GM21367 (cell line): ENCODE results near the gene DRC7.

Experiments used
- ATAC-seq: cut with Tn5 transposase; IDR thresholded peaks from one replicate; pipeline ENCODE4 v1.9.1; 2021; ENCODE audit not compliant: unreplicated experiment

DRC7 gene

GRCh38 chr16:57759541-57760356 lies 65.1 kb downstream of the DRC7 start:
- no peak for ATAC-seq

DNA sequence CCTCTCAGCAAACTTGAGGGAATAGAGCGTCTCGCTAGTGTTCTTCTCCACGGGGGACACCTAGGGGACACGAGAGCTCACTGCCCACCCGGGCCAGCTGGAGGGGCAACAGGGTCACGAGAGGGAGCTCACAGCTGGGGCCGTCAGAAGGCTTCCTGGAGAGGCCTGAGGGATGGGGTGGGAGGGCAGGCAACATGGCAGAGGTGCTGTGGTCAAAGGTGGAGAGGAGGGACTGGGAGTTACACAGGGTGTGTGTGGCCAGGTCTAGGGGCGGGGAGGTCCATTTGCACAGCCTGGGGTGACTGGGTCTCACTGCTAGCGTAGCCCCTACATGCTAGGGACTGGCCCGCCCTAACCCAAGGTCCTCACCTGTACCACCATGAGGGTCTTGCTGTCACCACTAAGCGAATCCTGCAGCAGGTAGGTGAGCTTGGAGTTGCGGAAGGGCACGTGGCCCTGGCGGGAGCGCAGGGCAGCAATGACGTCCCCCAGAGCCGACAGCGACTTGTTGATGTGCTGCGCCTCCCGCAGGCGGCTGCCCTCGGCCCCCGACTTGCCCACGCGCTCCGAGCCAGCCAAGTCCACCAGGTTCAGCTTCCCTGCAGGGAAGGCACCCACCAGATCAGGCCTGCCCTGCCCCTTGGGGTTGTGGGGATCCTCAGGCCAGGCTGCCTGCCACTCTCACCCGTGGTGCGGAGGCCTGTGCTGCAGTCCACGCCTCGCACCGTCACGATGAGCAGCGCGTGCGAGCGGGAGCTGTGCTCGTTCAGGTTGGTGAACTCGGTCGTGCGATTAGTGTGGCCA lies 66.0 kb downstream of the DRC7 start:
- no peak for ATAC-seq

DNA sequence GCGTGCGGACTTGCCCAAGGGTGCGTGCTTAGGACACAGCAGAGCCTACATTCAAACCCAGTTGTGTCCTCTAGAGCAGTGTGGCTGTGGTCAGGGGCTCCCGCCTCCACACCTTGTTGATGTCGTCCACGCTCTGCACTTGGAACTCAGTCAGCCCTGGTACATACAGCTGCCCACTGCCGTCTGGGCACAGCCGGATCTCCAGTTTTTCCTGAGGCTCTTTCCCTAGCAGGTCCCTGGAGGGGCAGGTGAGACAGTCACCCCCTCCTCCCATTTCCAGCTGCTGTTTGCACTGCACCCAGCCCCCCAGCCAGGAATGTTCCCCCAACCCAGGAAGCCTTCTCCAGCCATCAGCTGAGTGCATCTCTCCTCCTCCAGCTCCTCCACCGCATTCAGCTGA lies 66.7 kb downstream of the DRC7 start:
- ATAC-seq: no peak

DNA sequence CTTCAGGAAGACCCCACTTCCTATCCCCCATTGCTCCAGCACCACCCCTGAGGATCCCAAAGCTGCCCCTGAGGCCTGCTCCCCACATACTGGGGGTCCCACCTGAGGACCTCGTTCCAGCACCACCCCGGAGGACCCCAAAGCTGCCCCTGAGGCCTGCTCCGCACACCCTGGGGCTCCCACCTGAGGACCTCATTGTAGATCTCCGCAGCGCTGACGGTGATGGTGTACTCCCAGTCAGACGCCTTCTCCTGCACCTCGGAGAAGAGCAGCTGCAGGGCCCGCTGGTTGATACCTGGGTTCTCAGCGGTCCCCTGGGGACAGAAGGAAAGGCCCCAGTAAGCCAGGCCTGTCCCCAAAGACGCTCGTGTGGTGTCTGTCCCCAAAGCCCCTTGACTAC lies 67.4 kb downstream of the DRC7 start:
- ATAC-seq: no peak

DNA sequence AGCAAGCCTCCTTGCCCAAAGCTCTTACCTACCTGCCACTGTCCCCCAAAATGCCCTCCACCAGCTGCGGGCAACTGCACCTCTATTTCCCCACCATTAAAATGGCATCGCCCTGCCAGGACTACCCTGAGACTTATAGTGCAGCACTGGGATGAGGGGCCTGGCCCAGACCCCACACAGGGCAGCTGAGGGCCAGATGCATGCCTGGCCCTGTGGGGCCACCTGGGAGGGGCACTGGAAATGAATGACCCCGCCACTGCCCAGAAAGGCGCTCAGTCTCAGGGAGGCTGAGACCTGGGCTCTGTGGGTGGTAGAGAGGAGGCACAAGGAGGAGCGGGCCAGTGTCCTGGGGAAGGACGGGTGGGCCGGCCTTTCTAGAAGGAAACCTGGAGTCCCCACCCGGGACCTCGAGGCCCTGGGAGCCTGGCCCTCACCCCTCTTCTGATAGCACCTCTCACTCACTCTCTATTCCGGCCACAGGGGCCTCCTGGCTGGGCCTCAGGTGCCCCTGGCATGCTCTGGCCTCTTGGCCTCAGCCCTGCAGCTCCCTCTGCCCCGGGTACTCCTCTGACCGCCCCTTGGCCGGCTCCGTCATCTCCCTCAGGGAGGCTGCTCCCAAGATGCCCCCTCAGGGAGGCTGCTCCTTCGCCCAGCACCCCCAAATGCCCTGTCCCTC lies 67.9 kb downstream of the DRC7 start:
- no peak for ATAC-seq

DNA sequence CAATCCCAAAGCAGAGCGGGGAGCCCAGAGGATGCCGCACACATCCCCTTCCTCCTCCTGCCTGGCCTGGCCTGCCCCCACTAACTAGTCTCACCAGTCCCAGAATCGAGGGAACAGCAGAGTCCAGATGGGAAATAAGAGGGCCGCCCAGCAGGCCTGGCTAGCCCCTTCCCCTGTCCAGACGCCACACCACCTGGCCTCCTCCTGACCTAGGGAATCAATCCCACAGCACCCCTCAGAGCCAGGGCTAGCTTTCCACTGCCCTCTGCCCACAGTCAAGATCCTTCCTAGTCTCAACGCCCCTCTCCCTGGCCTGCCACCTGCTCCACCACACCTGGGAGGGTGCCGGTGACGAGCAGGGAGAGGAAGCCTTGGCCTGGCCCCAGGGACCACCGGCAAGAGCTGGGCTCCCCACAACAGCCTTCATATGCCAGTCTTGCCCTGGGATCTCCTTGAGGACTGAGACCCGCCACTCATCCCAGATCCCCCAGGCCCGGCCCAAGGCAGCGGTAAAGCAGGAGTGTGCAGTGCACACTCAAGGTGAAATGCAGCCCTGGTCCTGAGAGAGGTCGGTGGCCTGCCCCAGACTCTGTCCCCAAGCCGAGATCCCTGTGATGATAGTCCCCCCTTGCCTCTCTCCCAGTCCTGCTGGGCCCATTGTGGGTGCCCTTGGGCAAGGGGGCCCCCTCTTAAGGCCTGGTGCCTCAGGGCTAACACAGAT lies 68.8 kb downstream of the DRC7 start:
- ATAC-seq: no peak

DNA sequence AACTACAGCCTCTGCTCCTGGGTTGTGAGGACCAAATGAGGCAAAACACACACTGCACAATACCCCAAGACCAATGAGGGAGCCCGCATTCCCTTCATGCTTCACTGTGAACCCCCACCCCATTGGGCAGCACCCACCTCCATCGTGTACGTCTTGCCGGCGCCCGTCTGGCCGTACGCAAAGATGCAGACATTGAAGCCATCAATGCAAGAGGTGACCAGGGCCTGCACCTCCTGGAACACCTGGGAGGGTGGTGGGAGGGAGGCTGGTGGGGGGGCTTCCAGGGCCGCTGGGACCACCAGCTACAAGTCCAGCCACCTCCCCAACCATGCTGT lies 69.4 kb downstream of the DRC7 start:
- no peak for ATAC-seq

DNA sequence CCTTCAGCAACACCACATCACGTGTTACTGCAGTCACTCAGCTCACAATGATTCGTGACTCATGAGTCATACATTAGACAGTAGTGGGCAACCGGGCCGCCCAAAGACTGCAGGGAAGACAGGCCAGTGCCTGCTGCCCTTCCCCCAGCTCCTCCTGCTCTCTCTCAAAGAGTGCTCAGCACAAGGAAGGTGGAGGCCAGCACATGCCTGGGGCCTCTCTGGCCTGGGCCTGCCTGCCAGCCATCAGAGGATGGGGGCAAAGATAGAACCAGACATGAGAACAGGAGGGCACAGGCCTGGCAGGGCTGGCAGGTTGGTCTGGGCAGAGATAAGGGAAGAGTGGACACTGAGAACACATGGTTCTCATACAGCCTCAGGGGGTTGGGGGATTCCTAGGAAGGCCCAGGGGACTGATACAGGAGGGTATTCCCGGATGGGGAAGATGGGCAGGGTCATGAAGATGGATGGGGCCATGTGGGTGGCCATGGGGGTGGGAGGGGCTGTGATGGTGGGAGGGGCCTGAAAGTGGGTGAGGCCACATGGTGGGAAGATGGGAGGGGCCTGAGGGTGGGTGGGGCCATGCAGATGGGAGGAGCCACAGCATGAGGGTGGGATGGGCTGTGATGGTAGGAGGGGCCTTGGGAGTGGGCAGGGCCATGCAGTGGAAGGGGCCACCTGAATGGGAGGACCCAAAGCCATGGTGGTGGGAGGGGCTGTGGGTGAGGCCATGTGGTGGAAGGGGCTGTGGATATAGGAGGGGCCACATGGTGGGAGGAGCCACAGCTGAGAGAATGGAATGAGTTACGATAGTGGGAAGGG lies 69.9 kb downstream of the DRC7 start:
- ATAC-seq: no peak

GRCh38 chr16:57765160-57765728 lies 70.6 kb downstream of the DRC7 start:
- ATAC-seq: no peak

GRCh38 chr16:57766714-57767348 lies 72.2 kb downstream of the DRC7 start:
- ATAC-seq: no peak

DNA sequence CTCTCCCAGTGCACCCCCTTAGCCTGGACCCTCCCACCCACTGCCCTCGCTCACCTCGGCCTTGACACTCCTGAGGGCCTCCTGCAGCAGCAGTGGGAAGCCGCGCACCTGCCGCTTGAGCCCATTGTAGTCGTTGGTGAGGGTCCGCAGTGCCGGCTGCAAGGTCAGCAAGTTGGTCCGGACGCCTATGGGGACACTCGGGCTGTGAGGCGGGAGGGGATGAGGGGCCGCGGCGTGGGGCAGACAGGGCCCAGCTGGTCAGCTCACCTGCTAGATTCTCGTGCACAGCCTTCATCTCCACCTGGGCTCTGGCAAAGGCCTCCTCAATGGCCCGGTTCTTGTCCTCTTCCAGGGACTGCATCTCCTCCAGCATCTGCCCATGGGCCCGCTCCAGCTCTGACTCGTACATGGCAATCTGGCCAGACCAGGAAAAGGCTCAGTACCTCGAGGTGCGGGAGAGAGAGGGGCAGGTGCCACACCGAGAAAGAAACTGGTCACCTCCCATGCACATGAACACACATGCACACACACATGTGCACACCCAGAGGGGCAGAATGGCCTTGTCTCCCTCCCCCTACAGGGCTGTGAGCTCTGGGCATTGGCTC lies 75.0 kb downstream of the DRC7 start:
- ATAC-seq: no peak

DNA sequence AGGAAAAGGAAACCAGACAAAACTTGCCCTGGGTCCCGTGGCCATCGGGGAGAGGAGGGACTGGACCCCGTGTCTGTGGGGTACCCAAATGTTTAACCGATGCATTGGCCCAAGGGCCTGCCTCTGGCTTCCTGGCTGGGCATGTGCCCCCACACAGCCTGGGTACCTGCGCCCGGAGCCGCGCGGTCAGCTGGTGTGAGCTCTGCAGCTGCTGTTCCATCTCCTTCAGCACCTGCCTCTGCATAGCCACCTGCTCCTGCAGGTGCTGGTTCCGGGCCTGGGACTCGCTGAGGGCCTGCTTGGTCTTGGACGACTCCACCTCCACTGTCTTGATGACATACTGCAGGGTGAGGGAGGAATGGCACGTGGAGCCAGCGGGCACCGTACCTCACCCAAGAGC lies 75.8 kb downstream of the DRC7 start:
- no peak for ATAC-seq

DNA sequence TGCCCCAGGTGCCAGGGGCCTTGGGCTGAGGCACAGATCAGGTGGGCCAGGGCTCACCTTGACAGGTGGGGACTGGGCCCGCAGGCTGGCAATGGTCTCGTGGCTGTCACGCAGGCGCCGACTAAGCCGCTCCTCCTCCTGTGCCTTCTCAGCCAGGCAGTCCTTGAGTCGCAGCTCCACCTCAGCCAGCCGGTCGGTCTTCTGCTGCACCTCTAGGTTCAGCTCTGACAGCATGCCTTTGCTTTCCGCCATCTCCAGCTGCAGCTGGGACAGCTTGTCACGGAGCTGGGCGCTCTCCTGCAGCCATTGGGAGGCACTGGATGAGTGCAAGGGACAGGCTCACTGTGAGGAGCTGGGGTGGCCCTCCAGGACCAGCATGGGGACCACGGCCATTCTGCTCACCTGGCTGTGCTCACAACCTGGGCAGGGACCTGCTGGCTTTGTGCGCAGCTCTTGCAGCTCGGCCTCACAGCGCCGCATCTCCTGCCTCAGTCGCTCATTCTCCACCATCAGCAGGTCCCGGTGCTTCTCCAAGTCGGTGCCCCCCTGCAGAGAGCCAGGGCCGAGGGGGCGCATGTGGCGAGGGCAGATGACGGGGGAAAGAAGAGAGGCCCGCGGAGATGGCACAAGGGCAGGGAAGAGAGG lies 76.7 kb downstream of the DRC7 start:
- no peak for ATAC-seq

- ATAC-seq: no peak
Measured at GRCh38 chr16:57773019-57773418, 78.4 kb downstream of the DRC7 start.

DNA sequence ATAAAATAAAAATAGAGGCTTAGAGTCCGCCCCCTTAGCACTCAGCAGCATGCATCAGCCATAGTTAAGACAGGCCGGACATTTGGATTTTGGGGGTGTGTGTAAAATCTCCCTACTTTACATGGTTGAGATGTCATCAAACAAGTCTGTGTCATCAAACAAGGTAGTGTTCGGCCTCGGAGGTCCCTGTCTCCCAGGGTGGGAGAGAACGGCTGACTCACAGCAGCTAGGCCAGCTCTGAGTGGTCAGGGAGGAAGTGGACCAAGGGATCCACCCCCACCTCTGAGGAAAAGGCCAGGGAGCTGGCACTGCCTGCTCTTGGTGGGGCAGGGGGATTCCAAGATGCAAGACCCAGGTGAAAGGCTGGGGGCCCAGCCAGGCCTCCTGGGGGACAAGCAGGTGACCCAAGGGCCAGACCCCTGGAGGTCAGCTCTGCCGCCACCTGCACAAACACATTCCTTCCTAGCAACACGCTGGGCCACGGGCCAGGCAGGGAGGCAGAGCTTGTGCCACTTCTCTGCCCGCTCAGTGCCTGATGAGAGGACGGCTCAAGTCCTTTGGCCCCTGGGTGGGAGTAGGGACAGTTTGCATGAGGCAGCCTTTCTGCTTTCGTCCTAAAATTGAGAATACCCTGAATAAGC lies 79.2 kb downstream of the DRC7 start:
- ATAC-seq: no peak

DNA sequence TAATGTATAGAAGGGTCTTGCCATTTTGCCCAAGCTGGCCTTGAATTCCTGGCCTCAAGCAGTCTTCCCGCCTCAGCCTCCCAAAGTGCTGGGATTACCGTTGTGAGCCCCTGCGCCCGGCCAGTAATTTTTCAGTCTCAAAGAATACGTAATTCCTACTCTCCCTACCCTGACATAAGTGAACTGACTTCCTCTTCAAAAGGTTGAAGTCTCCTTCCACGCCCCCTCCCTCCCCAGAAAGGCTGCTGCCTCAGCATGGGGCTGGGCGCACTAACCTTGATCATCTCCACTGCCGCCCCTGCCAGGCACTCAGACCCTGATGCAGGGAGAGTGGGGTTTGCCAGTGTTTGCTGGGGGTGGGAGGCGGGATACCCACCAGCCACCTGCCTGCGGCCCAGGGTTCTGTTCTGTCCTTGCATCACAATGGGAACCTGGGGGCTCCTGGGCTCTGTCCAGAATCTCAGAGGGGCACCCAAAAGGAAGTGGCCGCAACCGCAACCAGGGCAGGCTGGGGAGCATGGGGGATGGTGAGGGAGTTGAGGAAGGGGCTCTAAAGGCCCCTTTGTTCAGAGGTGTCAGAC lies 80.2 kb downstream of the DRC7 start:
- no peak for ATAC-seq

DNA sequence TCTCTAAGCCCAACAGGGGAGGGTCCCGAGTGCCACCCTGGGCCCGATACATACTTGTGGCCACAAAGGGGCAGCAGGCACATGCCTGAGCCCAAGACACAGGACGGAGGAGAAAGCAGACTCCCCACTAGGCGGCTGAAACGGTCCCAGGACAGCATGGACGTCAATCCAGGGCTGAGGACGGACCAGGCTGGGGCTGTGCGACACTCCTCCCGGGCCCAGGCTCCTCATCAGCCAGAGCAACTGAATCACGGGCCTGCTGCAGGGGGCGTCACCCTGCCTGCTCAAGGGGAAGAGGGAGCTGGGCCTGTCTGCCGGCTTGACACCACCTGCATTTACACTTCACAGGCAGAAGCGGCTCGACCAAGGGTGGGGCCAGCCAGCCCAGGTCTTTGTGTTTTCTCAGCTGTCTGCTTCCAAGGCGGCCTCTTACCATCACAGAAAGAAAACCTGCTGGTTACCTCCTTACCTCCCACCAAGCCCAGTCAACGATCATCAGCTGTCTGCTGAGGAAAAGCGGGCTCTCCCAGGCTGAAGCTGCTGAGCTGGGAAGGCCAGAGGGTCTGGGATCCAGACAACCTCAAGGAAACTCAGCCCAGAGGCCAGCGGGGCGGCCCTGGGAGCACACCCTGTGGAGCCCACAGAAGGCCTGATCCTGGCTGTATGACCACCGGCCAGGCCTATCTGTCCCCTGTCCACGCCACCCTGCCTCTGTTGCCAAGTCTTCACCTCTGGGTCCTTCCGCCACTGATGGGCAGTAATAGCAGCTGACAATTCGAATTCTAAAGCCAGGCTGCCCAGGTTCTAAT lies 81.3 kb downstream of the DRC7 start:
- no peak for ATAC-seq
